ENCODE measurements around the gene APOBEC3F. TPM values are rescaled to one million over a fixed set of nuclear protein-coding genes. Genes with fewer than 3 reads are reported as not detected.

Gene APOBEC3F
- total RNA-seq, 1 experiment from 2014 or later = 22.2 TPM

DNA sequence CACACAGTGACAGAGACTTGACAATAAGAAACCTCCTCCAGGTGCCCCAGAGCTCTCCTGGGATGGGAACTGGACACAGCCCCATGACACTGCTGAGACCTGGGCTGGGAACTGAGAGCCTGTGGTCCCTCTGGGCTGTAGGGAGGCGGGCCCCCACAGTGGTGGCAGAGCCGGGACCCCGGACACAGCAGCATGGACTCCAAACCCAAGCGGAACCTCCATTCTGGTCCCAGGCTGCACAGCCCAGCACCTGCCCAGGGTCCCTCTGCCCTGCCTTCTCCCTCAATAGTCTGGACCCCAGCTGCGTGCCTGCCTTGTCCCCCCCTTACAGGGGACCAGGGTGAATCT is 48.0 kb downstream of the APOBEC3F start:
- peaks cover 20% of the 10 kb centered on the region for H3K27me3 Mint-ChIP-seq (ENCODE audit: unreplicated experiment)
- TF ChIP-seq CTCF (IDR thresholded peaks at IDR 0.05; ENCODE audit: unreplicated experiment) = no peak
- H3K4me3 Mint-ChIP-seq (ENCODE audit: low read depth, unreplicated experiment) = no peak overlapping the region
- no TSS peak for BruUV-seq (replicated peaks)
- CTCF ChIA-PET = interaction anchor here (0.6 kb wide), 1 partner anchor 174 kb away, joined by 9 read pairs; no protein-coding TSS in a partner anchor
- DNase-seq = no peak
- H3K27ac Mint-ChIP-seq (ENCODE audit: unreplicated experiment) = no peak overlapping the region
- no peaks in the 10 kb centered on the region for H3K36me3 Mint-ChIP-seq (ENCODE audit: insufficient read depth, unreplicated experiment)
- H3K9me3 Mint-ChIP-seq (ENCODE audit: low read depth, unreplicated experiment) = no peaks in the 10 kb centered on the region
- H3K4me1 Mint-ChIP-seq (ENCODE audit: low read depth, unreplicated experiment) = no peaks in the 10 kb centered on the region
- intact Hi-C loops (cut with micrococcal nuclease; ENCODE audit: unreplicated experiment) = no loop called here

- intact Hi-C loops (cut with micrococcal nuclease; ENCODE audit: unreplicated experiment) = no loop called here
- peaks cover 20% of the 10 kb centered on the region for H3K27me3 Mint-ChIP-seq (ENCODE audit: unreplicated experiment)
- BruUV-seq (replicated peaks) = no TSS peak
- no peaks in the 10 kb centered on the region for H3K4me1 Mint-ChIP-seq (ENCODE audit: low read depth, unreplicated experiment)
- no peaks in the 10 kb centered on the region for H3K36me3 Mint-ChIP-seq (ENCODE audit: insufficient read depth, unreplicated experiment)
- no peak overlapping the region for H3K27ac Mint-ChIP-seq (ENCODE audit: unreplicated experiment)
- TF ChIP-seq CTCF (IDR thresholded peaks at IDR 0.05; ENCODE audit: unreplicated experiment) = no peak
- H3K4me3 Mint-ChIP-seq (ENCODE audit: low read depth, unreplicated experiment) = no peak overlapping the region
- CTCF ChIA-PET = no interaction called here
- no peaks in the 10 kb centered on the region for H3K9me3 Mint-ChIP-seq (ENCODE audit: low read depth, unreplicated experiment)
- DNase-seq = no peak
These were observed 49.3 kb downstream of the APOBEC3F start for GRCh38 chr22:39089928-39090327.

GRCh38 chr22:39090426-39091064 is 49.9 kb downstream of the APOBEC3F start:
- no TSS peak for BruUV-seq (replicated peaks)

GRCh38 chr22:39091126-39092081 is 50.7 kb downstream of the APOBEC3F start:
- H3K36me3 Mint-ChIP-seq (ENCODE audit: insufficient read depth, unreplicated experiment) = no peaks in the 10 kb centered on the region
- BruUV-seq (replicated peaks) = no TSS peak
- no peak for DNase-seq
- no peak for TF ChIP-seq CTCF (IDR thresholded peaks at IDR 0.05; ENCODE audit: unreplicated experiment)
- peaks cover 20% of the 10 kb centered on the region for H3K27me3 Mint-ChIP-seq (ENCODE audit: unreplicated experiment)
- H3K4me1 Mint-ChIP-seq (ENCODE audit: low read depth, unreplicated experiment) = no peaks in the 10 kb centered on the region
- no peaks in the 10 kb centered on the region for H3K9me3 Mint-ChIP-seq (ENCODE audit: low read depth, unreplicated experiment)
- CTCF ChIA-PET = no interaction called here
- no peak overlapping the region for H3K4me3 Mint-ChIP-seq (ENCODE audit: low read depth, unreplicated experiment)
- no peak overlapping the region for H3K27ac Mint-ChIP-seq (ENCODE audit: unreplicated experiment)
- intact Hi-C loops (cut with micrococcal nuclease; ENCODE audit: unreplicated experiment) = no loop called here

More at GRCh38 chr22:39090426-39091064, 49.9 kb downstream of the APOBEC3F start:
- no peak overlapping the region for H3K27ac Mint-ChIP-seq (ENCODE audit: unreplicated experiment)
- intact Hi-C loops (cut with micrococcal nuclease; ENCODE audit: unreplicated experiment) = no loop called here
- H3K4me1 Mint-ChIP-seq (ENCODE audit: low read depth, unreplicated experiment) = no peaks in the 10 kb centered on the region
- no peak for DNase-seq
- no peak overlapping the region for H3K4me3 Mint-ChIP-seq (ENCODE audit: low read depth, unreplicated experiment)
- no peaks in the 10 kb centered on the region for H3K9me3 Mint-ChIP-seq (ENCODE audit: low read depth, unreplicated experiment)
- CTCF ChIA-PET = no interaction called here
- peaks cover 20% of the 10 kb centered on the region for H3K27me3 Mint-ChIP-seq (ENCODE audit: unreplicated experiment)
- TF ChIP-seq CTCF (IDR thresholded peaks at IDR 0.05; ENCODE audit: unreplicated experiment) = no peak
- H3K36me3 Mint-ChIP-seq (ENCODE audit: insufficient read depth, unreplicated experiment) = no peaks in the 10 kb centered on the region

Measured in Calu3 (cell line).